D721Med (cell line): ENCODE results near the gene GPRIN2.

Experiments used
- DNase-seq: peaks from one replicate; pipeline ENCODE4 v3.0.0; 2011; ENCODE audit warnings: low spot score; ENCODE audit not compliant: insufficient read length
- FAIRE-seq: peaks from 2 replicates; lab custom pipeline; 2011; peaks lifted over from hg19 to GRCh38; lab: Jason Lieb, UNC
- TF ChIP-seq, protein P1 (sequence below): IDR thresholded peaks from 2 replicates; pipeline ENCODE4 v1.5.1; 2012; ENCODE audit warnings: mild to moderate bottlenecking, control low read depth; ENCODE audit not compliant: insufficient read depth; ENCODE audit errors: missing control alignments

Gene GPRIN2

DNA sequence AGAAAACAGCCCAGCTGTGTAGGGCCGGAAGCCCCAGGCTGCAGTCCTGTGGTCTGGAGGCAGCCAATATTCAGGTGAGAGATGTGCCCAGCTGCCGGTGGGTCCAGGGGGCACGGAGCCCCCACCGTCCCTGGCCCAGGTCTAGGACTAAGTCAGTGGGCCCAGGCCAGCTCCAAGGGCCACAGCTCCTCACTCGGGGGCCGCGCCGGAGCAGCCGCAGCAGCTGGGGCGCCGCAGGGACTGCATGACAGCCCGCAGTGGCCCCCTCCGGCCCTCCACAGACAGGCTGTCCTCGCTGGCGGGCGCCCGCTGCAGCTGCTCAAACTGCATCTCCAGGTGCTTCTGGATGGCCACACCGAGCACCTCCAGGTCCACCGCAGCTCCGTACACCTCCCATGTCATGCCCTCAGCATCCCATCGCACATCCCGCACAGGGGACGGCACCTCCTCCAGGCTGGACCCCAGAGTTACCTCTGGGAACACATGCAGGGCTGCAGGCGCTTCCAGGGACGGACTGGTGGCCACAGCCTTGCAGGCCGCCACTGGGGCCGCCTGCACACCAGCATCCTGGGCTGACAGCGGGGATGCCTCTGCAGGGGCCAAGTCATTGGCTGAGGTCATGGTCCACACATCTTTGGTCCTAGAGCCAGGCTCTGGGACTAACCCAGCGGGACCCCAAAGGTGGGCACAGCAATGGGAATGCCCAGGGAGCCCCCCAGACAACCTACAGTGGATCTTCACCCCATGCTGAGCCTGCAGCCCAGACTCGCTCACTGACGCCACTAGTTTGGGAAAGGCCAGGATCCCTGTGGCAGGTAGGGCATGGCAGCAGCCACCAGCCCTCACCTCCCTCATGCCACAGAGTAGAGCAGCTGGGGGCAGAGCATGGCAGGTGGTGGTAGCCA, 7.0 kb downstream of the GPRIN2 start:
- TF ChIP-seq, protein P1, sequence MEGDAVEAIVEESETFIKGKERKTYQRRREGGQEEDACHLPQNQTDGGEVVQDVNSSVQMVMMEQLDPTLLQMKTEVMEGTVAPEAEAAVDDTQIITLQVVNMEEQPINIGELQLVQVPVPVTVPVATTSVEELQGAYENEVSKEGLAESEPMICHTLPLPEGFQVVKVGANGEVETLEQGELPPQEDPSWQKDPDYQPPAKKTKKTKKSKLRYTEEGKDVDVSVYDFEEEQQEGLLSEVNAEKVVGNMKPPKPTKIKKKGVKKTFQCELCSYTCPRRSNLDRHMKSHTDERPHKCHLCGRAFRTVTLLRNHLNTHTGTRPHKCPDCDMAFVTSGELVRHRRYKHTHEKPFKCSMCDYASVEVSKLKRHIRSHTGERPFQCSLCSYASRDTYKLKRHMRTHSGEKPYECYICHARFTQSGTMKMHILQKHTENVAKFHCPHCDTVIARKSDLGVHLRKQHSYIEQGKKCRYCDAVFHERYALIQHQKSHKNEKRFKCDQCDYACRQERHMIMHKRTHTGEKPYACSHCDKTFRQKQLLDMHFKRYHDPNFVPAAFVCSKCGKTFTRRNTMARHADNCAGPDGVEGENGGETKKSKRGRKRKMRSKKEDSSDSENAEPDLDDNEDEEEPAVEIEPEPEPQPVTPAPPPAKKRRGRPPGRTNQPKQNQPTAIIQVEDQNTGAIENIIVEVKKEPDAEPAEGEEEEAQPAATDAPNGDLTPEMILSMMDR, result no peak
- no peak for DNase-seq
- no peak for FAIRE-seq

DNA sequence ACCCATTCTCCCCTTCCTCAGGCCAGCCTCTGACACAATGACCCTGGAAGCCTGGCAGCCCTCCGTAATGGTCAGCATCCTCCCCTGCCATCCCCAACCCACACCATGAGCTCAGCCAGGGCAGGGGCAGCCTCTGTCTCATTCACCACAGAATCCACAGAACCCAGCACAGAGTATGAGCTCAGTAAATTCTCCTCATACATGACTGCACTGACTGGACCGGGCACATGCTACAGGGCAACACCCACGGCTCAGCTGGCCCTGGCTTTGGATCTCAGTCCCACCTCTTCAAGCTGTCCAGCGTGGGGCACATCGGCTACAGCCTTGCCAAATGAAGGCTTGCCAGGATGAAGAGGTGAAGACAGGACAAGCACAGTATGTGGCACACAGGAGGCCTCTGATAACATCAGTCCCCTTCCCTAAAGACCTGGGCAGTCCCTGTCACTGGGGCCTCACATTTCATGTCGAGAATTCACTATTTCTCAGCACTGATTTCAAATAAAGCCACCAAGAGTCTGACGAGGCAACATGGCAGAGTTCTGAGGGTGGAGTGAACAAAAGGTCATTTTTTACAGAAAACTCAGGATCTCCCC, 7.9 kb downstream of the GPRIN2 start:
- DNase-seq (no peak), FAIRE-seq (no peak)
- TF ChIP-seq, protein P1, result no peak

DNA sequence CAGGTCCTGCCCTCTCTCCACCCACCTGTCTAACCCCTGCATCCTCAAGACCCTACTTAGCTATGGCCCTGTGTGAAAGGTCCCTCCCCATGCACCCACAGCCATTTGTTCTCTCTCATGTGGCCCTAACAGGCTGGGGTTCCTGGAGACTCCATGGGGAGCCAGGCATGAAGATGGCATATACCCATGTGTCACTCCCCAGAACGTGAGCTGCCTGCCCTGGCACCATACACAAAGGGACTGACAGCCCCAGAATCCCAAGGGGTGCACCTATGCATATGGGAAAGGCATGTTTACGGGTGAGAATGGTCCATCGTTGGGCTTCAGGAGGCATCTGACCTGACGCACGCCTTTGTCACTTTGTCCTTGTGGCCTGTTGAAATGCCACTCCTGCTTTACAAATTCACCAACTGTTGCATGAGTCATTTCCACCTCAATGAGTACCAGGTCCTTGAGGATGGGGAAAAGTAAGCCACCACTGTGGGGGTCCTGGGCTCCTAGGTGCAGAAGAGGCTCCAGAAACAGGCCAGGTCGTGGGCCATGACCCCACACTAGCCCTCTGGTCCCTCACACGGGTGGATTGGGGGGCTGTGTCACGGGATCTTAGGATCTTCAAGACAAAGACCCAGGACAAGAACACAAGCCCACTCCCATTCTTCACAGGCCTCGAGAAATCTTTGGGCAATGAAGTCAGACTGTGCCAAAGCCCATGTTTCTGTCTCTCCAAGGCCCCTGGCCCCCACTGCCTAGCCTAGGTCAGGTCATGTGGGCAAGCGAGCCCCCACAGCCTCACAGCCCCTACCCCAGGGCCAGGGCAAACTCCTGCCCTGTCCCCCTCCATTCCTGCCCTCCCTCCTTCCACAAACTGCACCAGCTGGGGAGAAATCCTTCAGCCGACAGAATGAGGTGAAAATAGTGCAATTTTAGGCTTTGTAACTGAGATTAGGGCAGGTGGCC, 8.6 kb downstream of the GPRIN2 start:
- FAIRE-seq, result no peak
- TF ChIP-seq, protein P1, result no peak

DNA sequence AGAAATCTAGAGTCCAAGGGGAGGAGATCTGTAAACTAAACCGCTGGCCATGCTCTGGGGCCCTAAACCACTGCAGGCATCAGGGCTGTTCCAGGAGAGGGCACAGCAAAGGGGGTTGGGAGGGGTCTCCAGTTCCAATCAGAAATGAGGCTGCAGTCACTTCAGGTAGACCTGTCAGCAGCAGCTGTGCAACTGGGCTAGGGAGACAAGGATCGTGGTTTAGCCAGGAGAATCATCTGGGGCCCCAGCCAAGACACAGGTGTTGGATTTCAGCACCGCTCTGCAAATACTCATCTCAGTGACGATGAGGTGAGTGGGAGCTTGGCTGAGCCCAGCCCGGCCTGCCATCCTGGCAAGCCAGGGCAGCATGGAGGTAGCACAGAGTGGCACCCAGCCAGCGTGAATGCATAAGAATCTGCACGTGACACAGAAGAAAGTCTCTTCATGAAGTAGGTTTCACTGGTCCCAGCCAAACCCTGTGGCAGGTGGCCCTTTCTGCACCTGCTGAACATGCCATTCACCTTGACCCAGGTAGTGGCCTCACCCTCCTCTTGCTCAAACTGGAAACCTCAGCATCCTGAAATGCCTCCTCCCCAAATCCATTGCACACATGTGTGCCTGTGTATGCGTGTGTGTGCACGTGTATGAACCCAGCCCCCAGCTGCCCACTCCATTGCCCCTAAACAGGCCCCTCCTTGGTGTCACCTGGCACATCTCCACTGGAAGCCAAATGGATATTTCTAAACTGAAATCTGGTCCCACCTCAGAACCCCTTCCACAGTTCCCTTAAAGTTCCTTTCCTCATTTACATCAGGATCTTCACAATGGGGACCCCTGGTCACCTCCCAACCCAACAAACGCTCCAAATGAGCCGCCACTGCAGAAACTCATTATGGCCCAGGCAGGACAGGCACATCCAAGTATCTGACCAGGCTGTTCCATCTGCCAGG, 9.6 kb downstream of the GPRIN2 start:
- no peak for FAIRE-seq
- TF ChIP-seq, protein P1, result no peak
- DNase-seq, result no peak

More for the DNA sequence above, 8.6 kb downstream of the GPRIN2 start:
- DNase-seq, result no peak

DNA sequence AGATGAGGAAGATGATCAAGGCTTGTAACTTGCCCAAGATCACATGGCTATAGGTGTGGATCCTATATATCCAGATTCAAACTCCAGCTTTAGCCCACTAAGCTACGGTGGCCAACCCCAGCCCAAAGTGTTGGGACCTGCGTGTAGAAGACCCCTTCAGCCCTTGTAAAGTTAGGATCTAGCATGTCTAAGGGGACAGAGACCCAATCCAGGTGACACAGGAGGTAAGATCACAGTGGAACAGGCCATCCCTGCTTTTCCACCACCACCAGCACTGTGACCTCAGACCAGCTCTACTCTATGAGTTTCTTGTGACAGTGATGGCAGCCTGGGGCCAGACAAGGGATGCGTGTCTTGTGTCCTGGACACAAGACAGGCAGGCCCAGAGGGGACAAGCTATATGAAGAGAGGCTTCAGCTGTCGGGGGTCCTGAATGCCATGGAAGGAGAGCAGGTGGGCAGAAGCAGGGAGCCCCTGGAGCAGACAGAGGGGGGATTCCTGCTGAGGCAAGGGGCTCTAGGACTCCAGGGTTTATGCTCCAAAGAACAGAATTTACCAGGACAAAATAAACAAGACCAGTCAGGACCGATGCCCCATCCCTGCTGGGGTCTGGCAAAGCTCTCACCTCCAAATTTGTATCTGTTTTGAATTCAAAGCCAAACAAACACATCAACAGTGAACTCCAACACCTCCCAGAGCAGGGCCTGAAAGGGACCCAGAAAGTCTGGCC, 10.4 kb downstream of the GPRIN2 start:
- DNase-seq (no peak), FAIRE-seq (no peak)
- TF ChIP-seq, protein P1, result no peak
